MM.1S (cell line): ENCODE data around the gene TMEM132D.

Experiments used
- CTCF ChIP-seq: fragments of 300-600 bp; sonication (generic); IDR thresholded peaks from 2 replicates; pipeline ENCODE4 v1.5.1; 2016; ENCODE audit warnings: antibody characterized with exemption, low read length, mixed read lengths
- EZH2 ChIP-seq: fragments of 300-600 bp; sonication (generic); optimal IDR thresholded peaks from 2 replicates; pipeline ENCODE3; 2017; ENCODE audit warnings: low read depth, mild to moderate bottlenecking, antibody characterized with exemption, low read length, mixed read lengths
- EZH2phosphoT487 ChIP-seq: fragments of 300-600 bp; sonication (generic); IDR thresholded peaks from 2 replicates; pipeline ENCODE4 v1.6.1; 2018; ENCODE audit warnings: antibody characterized with exemption, low read length

DNA sequence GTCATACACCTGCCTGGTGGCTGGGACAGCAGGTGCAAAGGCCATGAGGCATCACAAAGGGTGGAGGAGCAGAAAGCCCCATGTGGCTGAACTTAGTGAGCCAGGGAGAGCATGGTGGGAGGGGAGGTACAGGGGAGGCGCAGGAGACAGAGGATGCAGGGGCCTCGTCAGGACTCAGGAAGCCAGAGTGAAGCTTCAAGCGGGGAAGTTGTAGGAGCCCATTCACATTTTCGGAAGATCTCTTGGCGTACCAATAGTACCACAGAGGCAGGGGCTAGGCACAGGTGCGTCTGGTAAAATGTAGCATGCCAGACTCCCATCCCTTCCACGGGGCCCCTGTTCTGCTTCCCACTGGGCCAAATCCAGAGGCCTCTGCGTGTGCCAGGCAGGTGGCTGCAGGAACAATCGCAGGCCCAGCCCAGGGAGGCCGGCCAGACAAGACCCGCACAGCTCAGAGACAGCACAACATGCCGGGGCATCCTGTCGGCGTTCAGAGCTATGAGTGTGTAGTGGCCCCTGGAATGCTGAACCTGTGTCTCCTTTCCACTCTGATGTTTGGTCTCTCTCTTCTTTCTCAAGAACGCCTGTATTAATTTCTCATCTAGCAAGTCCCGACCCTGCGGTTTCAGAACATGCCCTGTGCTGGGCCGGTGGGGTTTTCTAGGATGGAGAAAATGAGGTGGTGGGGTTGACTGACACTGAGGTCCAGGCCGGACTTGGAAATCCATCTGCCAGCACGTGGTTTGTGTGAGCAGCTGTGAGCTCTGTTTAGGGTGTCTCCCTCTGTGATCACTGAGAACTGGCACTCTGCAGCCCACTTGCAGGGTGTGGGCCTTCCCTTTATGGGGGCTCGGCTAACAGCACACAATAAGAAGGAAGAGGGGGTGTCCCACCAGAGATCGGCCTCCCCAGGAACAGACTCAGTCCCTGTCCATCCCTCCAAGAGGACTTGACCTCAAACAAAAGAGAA lies 5.5 kb upstream of the TMEM132D start:
- no peak for TF ChIP-seq EZH2phosphoT487
- no peak for TF ChIP-seq CTCF
- no peak for TF ChIP-seq EZH2
